Astrocyte (in vitro differentiated cells and primary cell): ENCODE data around the gene MFSD1.

Source experiments
- EZH2 ChIP-seq: IDR thresholded peaks from 2 replicates; pipeline ENCODE4 v1.6.1; 2012; ENCODE audit warnings: mild to moderate bottlenecking, low read length, inconsistent platforms; ENCODE audit not compliant: insufficient read depth
- TF ChIP-seq, protein P1 (sequence below): IDR thresholded peaks from 2 replicates; pipeline ENCODE4 v1.5.1; 2011; ENCODE audit warnings: low read depth, mild to moderate bottlenecking, inconsistent platforms, low read length, moderate library complexity; ENCODE audit not compliant: insufficient read depth

DNA sequence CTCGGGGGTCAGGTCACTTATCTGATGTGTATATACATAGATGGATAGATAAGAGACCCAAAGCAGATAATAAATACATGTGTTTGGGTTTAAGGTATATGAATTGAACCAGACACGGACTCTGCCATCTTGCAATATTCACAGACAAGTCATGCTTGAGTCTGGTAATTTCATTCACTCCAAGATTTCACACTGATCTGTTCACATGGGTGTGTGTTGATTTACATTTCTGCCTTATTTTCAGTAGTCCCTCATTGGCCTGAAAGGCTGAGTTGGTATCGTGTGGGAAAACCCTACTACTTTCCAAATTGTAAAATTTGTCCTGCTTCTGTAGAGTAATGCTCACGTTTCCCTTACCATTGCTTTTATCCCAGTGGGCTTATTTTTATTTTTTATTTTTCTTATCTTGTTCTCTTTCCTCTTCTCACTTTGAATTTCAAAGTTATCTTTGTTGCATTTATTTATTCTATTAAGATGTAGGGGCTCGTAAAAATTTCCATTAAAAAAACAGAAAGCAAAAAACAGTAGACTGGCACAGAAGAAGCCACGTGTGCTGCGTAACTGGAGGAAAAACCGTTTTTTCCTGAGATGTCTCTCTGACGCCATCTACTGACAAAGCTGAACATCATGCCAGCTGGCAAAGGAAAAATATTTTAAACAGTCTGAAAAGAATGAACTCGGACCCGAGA lies 10.8 kb upstream of the MFSD1 start:
- TF ChIP-seq, protein P1, sequence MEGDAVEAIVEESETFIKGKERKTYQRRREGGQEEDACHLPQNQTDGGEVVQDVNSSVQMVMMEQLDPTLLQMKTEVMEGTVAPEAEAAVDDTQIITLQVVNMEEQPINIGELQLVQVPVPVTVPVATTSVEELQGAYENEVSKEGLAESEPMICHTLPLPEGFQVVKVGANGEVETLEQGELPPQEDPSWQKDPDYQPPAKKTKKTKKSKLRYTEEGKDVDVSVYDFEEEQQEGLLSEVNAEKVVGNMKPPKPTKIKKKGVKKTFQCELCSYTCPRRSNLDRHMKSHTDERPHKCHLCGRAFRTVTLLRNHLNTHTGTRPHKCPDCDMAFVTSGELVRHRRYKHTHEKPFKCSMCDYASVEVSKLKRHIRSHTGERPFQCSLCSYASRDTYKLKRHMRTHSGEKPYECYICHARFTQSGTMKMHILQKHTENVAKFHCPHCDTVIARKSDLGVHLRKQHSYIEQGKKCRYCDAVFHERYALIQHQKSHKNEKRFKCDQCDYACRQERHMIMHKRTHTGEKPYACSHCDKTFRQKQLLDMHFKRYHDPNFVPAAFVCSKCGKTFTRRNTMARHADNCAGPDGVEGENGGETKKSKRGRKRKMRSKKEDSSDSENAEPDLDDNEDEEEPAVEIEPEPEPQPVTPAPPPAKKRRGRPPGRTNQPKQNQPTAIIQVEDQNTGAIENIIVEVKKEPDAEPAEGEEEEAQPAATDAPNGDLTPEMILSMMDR = peak; percentile 92
- TF ChIP-seq EZH2 = no peak
